Endothelial cell of umbilical vein (primary cell): Measurements from ENCODE around the gene LRRC8E. TPM values are rescaled to one million over a fixed set of nuclear protein-coding genes. Genes with fewer than 3 reads are reported as not detected.

Experiments
- BruUV-seq: library from RNA; stranded (reverse); fragments of 400-500 nt; replicated peaks from 2 replicates; lab custom pipeline; 2021; lab: Mats Ljungman, UMichigan
- CTCF ChIA-PET: fragments of 300-600, 350-600 bp; sonication (Branson Sonifier 250); formaldehyde crosslinking; loops from one replicate; lab custom pipeline; 2021; ENCODE audit warnings: antibody characterized with exemption, inconsistent platforms; lab: Charles Lee
- POLR2A ChIA-PET: fragments of 300-600, 350-600 bp; sonication (Branson Sonifier 250); formaldehyde crosslinking; loops from one replicate; lab custom pipeline; 2021; ENCODE audit warnings: antibody characterized with exemption, inconsistent platforms; lab: Charles Lee
- DNase-seq: peaks from one replicate; pipeline ENCODE4 v3.0.0-alpha.2; 2011; ENCODE audit warnings: low read depth, low spot score
- FAIRE-seq: peaks from 2 replicates; lab custom pipeline; 2011; peaks lifted over from hg19 to GRCh38; lab: Jason Lieb, UNC
- H2AFZ ChIP-seq: 2 replicates; pipeline ENCODE4 v1.6.0; 2012; ENCODE audit warnings: low read depth, low read length, control low read depth, inconsistent platforms
- H3K27ac ChIP-seq: 2 replicates; pipeline ENCODE4 v1.5.1; 2011; ENCODE audit warnings: low read depth, mild to moderate bottlenecking, control low read depth, low read length, moderate library complexity; ENCODE audit not compliant: insufficient read depth
- H3K27me3 ChIP-seq, 2 experiments: 2 replicates each; pipeline versions ENCODE4 v1.6.0 to v1.6.1; 2011; ENCODE audit warnings: low read length in 2 of 2, mixed read lengths in 1 of 2; ENCODE audit not compliant: control insufficient read depth in 2 of 2, insufficient read depth in 2 of 2
- H3K36me3 ChIP-seq, 2 experiments: 2 replicates in 1 of 2; 3 replicates in 1 of 2; pipeline ENCODE4 v1.5.1; 2011; ENCODE audit warnings: low read length in 2 of 2, mild to moderate bottlenecking in 1 of 2, moderate library complexity in 1 of 2; ENCODE audit not compliant: control insufficient read depth in 2 of 2, insufficient read depth in 2 of 2; ENCODE audit errors: extremely low read depth in 1 of 2
- H3K4me1 ChIP-seq: 3 replicates; pipeline ENCODE4 v1.5.1; 2011; ENCODE audit warnings: mild to moderate bottlenecking, low read length; ENCODE audit not compliant: control insufficient read depth, insufficient read depth; ENCODE audit errors: extremely low read depth
- H3K4me2 ChIP-seq: 2 replicates; pipeline ENCODE4 v1.6.1; 2011; ENCODE audit warnings: low read length, control low read depth, mixed read lengths; ENCODE audit not compliant: insufficient read depth
- H3K4me3 ChIP-seq, 3 experiments: fragments of 200-600 bp in 1 of 3; sonication (generic), shearing (Covaris generic) in 1 of 3; replicated peaks in 1 of 3; 2 replicates each; pipeline ENCODE4 v1.5.1; 2011 to 2016; ENCODE audit warnings: control low read depth in 3 of 3, low read length in 3 of 3, mild to moderate bottlenecking in 2 of 3, inconsistent platforms in 1 of 3, low read depth in 1 of 3, moderate library complexity in 1 of 3; ENCODE audit not compliant: insufficient read depth in 1 of 3
- H3K79me2 ChIP-seq: 2 replicates; pipeline ENCODE4 v1.6.0; 2012; ENCODE audit warnings: low read length, inconsistent platforms; ENCODE audit not compliant: control insufficient read depth, insufficient read depth
- H3K9ac ChIP-seq: replicated peaks from 2 replicates; pipeline ENCODE3; 2011; ENCODE audit warnings: low read length, control low read depth; ENCODE audit not compliant: insufficient read depth; ENCODE audit errors: extremely low read depth
- H3K9me1 ChIP-seq: replicated peaks from 3 replicates; pipeline ENCODE4 v1.6.0; 2011; ENCODE audit warnings: mild to moderate bottlenecking, low read length; ENCODE audit not compliant: control insufficient read depth, insufficient read depth; ENCODE audit errors: extremely low read depth
- H3K9me3 ChIP-seq: replicated peaks from 2 replicates; pipeline ENCODE4 v1.5.1; 2012; ENCODE audit warnings: low read length, inconsistent platforms; ENCODE audit not compliant: control insufficient read depth, insufficient read depth
- H4K20me1 ChIP-seq: replicated peaks from 2 replicates; pipeline ENCODE3; 2011; ENCODE audit warnings: mild to moderate bottlenecking, low read length; ENCODE audit not compliant: control insufficient read depth, insufficient read depth; ENCODE audit errors: extremely low read depth
- CTCF ChIP-seq, 2 donors: IDR thresholded peaks; 1 replicate in 1 of 2; 2 replicates in 1 of 2; pipeline ENCODE4 v1.5.1; 2011; ENCODE audit warnings: low read length in 2 of 2, mild to moderate bottlenecking in 2 of 2, moderate library complexity in 2 of 2, control low read depth in 1 of 2, inconsistent platforms in 1 of 2, low read depth in 1 of 2; ENCODE audit not compliant: insufficient read depth in 1 of 2; ENCODE audit errors: extremely low read depth in 1 of 2
- EZH2 ChIP-seq: IDR thresholded peaks from 2 replicates; pipeline ENCODE4 v1.6.1; 2012; ENCODE audit warnings: borderline replicate concordance, low read depth, mild to moderate bottlenecking, moderate library complexity, low read length, inconsistent platforms; ENCODE audit not compliant: severe bottlenecking
- FOS ChIP-seq: IDR thresholded peaks from 2 replicates; pipeline ENCODE4 v1.6.1; 2011; ENCODE audit warnings: mild to moderate bottlenecking, low read length, moderate library complexity, borderline replicate concordance; ENCODE audit not compliant: insufficient read depth
- GATA2 ChIP-seq: IDR thresholded peaks from 2 replicates; pipeline ENCODE4 v1.7.0; 2011; ENCODE audit warnings: low read depth, mild to moderate bottlenecking, moderate library complexity, mixed read lengths, low read length; ENCODE audit not compliant: insufficient read length, insufficient read depth
- JUN ChIP-seq: IDR thresholded peaks from 2 replicates; pipeline ENCODE4 v1.6.1; 2011; ENCODE audit warnings: borderline replicate concordance, low read depth; ENCODE audit not compliant: insufficient read length, insufficient read depth
- MAX ChIP-seq: IDR thresholded peaks from 2 replicates; pipeline ENCODE4 v1.6.1; 2011; ENCODE audit not compliant: insufficient read depth, insufficient read length
- MYC ChIP-seq: IDR thresholded peaks from one replicate; pipeline ENCODE4 v1.6.1; 2011; ENCODE audit warnings: mild to moderate bottlenecking, low read depth, low read length
- POLR2A ChIP-seq: IDR thresholded peaks from 2 replicates; pipeline ENCODE4 v1.6.1; 2012; ENCODE audit warnings: low read depth, mild to moderate bottlenecking, control low read depth, low read length
- POLR2AphosphoS5 ChIP-seq: IDR thresholded peaks from 2 replicates; pipeline ENCODE4 v1.6.1; 2012; ENCODE audit warnings: low read depth, mild to moderate bottlenecking, control low read depth, low read length, moderate library complexity; ENCODE audit not compliant: insufficient read depth
- dilution Hi-C: fragments of 300-500 bp; cut with MboI; formaldehyde crosslinking; loops from one replicate; pipeline ENCODE4 v1.15.0; 2019; ENCODE audit warnings: low sequenced_read_pairs; ENCODE audit not compliant: extremely low pct_ligation_motif_present
- intact Hi-C: fragments of 100-400 bp; cut with micrococcal nuclease; formaldehyde crosslinking; loops from one replicate; pipeline ENCODE4 v1.10.0; 2022
- polyA plus RNA-seq, 4 experiments: library from polyadenylated mRNA; depleted of rRNA in 3 of 4; stranded (reverse) in 3 of 4; unstranded in 1 of 4; fragments of >200 nt; gene quantifications; 2 replicates each; pipeline versions ENCODE4 v1.2.1 to v1.2.3, GENCODE V29; 2011 to 2012; ENCODE audit warnings: missing spikeins in 1 of 4
- total RNA-seq: library from RNA; stranded (reverse); gene quantifications from 2 replicates; pipeline ENCODE4 v1.2.3, GENCODE V29; 2021

LRRC8E gene
- total and polyA plus RNA-seq, 2 donors (not counting 3 experiments of a cell fraction or from before 2014, with no cell fraction given): 1.1 to 1.6 TPM

- H3K4me2 ChIP-seq: no peak overlapping the region
- dilution Hi-C loops: no loop called here
- POLR2A ChIA-PET: interaction anchor here (0.5 kb wide), 1 partner anchor 48 kb away, joined by 3 read pairs; no protein-coding TSS in a partner anchor
- no peaks in the 10 kb centered on the region for H3K9me1 ChIP-seq
- BruUV-seq: no TSS peak
- no peak for DNase-seq
- no peaks in the 10 kb centered on the region for H3K36me3 ChIP-seq
- H3K79me2 ChIP-seq: no peaks in the 10 kb centered on the region
- intact Hi-C loops: no loop called here
- no peak overlapping the region for H3K9ac ChIP-seq
- no peak overlapping the region for H3K27ac ChIP-seq
- H4K20me1 ChIP-seq: no peaks in the 10 kb centered on the region
- H3K4me3 ChIP-seq: no peak overlapping the region
- H2AFZ ChIP-seq: no peak overlapping the region
- TF ChIP-seq POLR2AphosphoS5: no peak
- no peak for TF ChIP-seq JUN
- TF ChIP-seq FOS: no peak
- no peak for TF ChIP-seq GATA2
- TF ChIP-seq EZH2: no peak
- TF ChIP-seq CTCF (IDR thresholded peaks at IDR 0.05; ENCODE audit: extremely low read depth in 1 of 2, insufficient read depth in 1 of 2, low read depth in 1 of 2, low read length in 2 of 2): no peak
- TF ChIP-seq POLR2A: no peak
- TF ChIP-seq MYC: no peak
- TF ChIP-seq MAX: no peak
- CTCF ChIA-PET: interaction anchor here (0.5 to 2.8 kb wide), 7 partner anchors 8 to 293 kb away, joined by 3 to 14 read pairs (median 5); no protein-coding TSS in a partner anchor
- no peaks in the 10 kb centered on the region for H3K4me1 ChIP-seq
- peaks cover 9 to 19% of the 10 kb centered on the region in 2 experiments for H3K27me3 ChIP-seq
- H3K9me3 ChIP-seq: no peaks in the 10 kb centered on the region
- FAIRE-seq: no peak
Measured at GRCh38 chr19:7860714-7861618, 27.3 kb upstream of the LRRC8E start.
